SK-N-SH (cell line): Measurements from ENCODE around the gene UTP3. TPM values are rescaled to one million over a fixed set of nuclear protein-coding genes. Genes with fewer than 3 reads are reported as not detected.

Experiments used
- CTCF ChIA-PET: fragments of 300-600, 350-600 bp; formaldehyde crosslinking; extraction: SDS; loops from one replicate; lab custom pipeline; 2021; lab: Yijun Ruan, JAX
- POLR2A ChIA-PET: fragments of 350-600 bp; sonication (Branson Sonifier 250); formaldehyde crosslinking; extraction: SDS; loops from one replicate; lab custom pipeline; 2020; ENCODE audit warnings: antibody characterized with exemption, inconsistent platforms; lab: Yijun Ruan, JAX
- DNase-seq: peaks from one replicate; pipeline ENCODE4 v3.0.0; 2012
- H2AFZ ChIP-seq: fragments of 200-600 bp; sonication (generic); 2 replicates; pipeline ENCODE4 v1.8.1; 2016; ENCODE audit warnings: antibody characterized with exemption, mild to moderate bottlenecking, low read depth
- H3F3A ChIP-seq: fragments of 200-600 bp; sonication (generic); replicated peaks from 2 replicates; pipeline ENCODE3; 2016; ENCODE audit warnings: antibody characterized with exemption, mild to moderate bottlenecking; ENCODE audit not compliant: insufficient read depth
- H3K27ac ChIP-seq, 2 experiments: fragments of 200-500 bp in 1 of 2; fragments of 200-600 bp in 1 of 2; sonication (Bioruptor generic) in 1 of 2; sonication (generic), shearing (Covaris generic) in 1 of 2; 2 replicates each; pipeline versions ENCODE4 v1.5.1 to v1.6.1; 2014 to 2016; ENCODE audit warnings: low read depth in 2 of 2, inconsistent platforms in 1 of 2, low read length in 1 of 2, mild to moderate bottlenecking in 1 of 2, mixed read lengths in 1 of 2
- H3K27me3 ChIP-seq: fragments of 200-600 bp; sonication (generic), shearing (Covaris generic); 2 replicates; pipeline ENCODE4 v1.6.1; 2016; ENCODE audit warnings: mixed run types; ENCODE audit not compliant: insufficient read depth
- H3K36me3 ChIP-seq, 2 experiments: fragments of 200-500 bp in 1 of 2; fragments of 200-600 bp in 1 of 2; sonication (Bioruptor generic) in 1 of 2; sonication (generic) in 1 of 2; replicated peaks in 1 of 2; 2 replicates each; pipeline versions ENCODE3 to v1.5.1; 2014 to 2016; ENCODE audit warnings: low read length in 1 of 2, mild to moderate bottlenecking in 1 of 2; ENCODE audit not compliant: insufficient read depth in 2 of 2, control insufficient read depth in 1 of 2
- H3K4me1 ChIP-seq, 2 experiments: fragments of 200-500 bp in 1 of 2; fragments of 200-600 bp in 1 of 2; sonication (Bioruptor generic) in 1 of 2; sonication (generic), shearing (Covaris generic) in 1 of 2; 2 replicates each; pipeline versions ENCODE4 v1.5.1 to v1.6.1; 2014 to 2016; ENCODE audit warnings: low read depth in 1 of 2, low read length in 1 of 2, mixed run types in 1 of 2; ENCODE audit not compliant: insufficient read depth in 2 of 2, control insufficient read depth in 1 of 2
- H3K4me2 ChIP-seq: fragments of 200-600 bp; sonication (generic), shearing (Covaris generic); 2 replicates; pipeline ENCODE4 v1.6.1; 2017; ENCODE audit warnings: mixed run types
- H3K4me3 ChIP-seq, 2 experiments: fragments of 200-500 bp in 1 of 2; fragments of 200-600 bp in 1 of 2; sonication (Bioruptor generic) in 1 of 2; sonication (generic), shearing (Covaris generic) in 1 of 2; 2 replicates each; pipeline versions ENCODE4 v1.5.1 to v1.8.1; 2014 to 2016; ENCODE audit warnings: low read depth in 2 of 2, inconsistent platforms in 1 of 2, low read length in 1 of 2, mild to moderate bottlenecking in 1 of 2, mixed read lengths in 1 of 2, moderate library complexity in 1 of 2
- H3K79me2 ChIP-seq: fragments of 200-600 bp; sonication (generic); 2 replicates; pipeline ENCODE4 v1.8.1; 2017; ENCODE audit warnings: mild to moderate bottlenecking; ENCODE audit not compliant: insufficient read depth
- H3K9ac ChIP-seq: fragments of 200-600 bp; sonication (generic); 2 replicates; pipeline ENCODE4 v1.6.1; 2017; ENCODE audit warnings: mixed run types
- H3K9me2 ChIP-seq: fragments of 200-600 bp; sonication (generic); 2 replicates; pipeline ENCODE4 v1.6.1; 2017; ENCODE audit warnings: mixed run types
- H3K9me3 ChIP-seq: fragments of 200-600 bp; sonication (generic); 2 replicates; pipeline ENCODE4 v1.6.1; 2017; ENCODE audit warnings: mixed run types, mild to moderate bottlenecking, moderate library complexity
- H4K20me1 ChIP-seq: fragments of 200-600 bp; sonication (generic); 2 replicates; pipeline ENCODE4 v1.6.1; 2017; ENCODE audit warnings: mild to moderate bottlenecking, mixed run types; ENCODE audit not compliant: insufficient read depth
- CTCF ChIP-seq: fragments of 200-600 bp; sonication (generic); IDR thresholded peaks from 2 replicates; pipeline ENCODE4 v1.6.1; 2017; ENCODE audit warnings: antibody characterized with exemption, mild to moderate bottlenecking, moderate library complexity
- EP300 ChIP-seq, 2 experiments: IDR thresholded peaks; 2 replicates each; pipeline versions ENCODE4 v1.4.0 to v1.6.1; 2012; ENCODE audit warnings: borderline replicate concordance in 1 of 2, low read depth in 1 of 2, low read length in 1 of 2
- FOSL2 ChIP-seq: IDR thresholded peaks from 2 replicates; pipeline ENCODE4 v1.4.0; 2012; ENCODE audit warnings: low read depth, mild to moderate bottlenecking, moderate library complexity, borderline replicate concordance
- FOXJ3 ChIP-seq: sonication (generic); formaldehyde crosslinking; IDR thresholded peaks from 2 replicates; pipeline ENCODE4 v1.5.1; 2020; ENCODE audit warnings: mild to moderate bottlenecking, missing genetic modification reagents
- JUND ChIP-seq: IDR thresholded peaks from 2 replicates; pipeline ENCODE4 v1.4.0; 2012
- NFIC ChIP-seq: IDR thresholded peaks from 2 replicates; pipeline ENCODE4 v1.4.0; 2012; ENCODE audit warnings: borderline replicate concordance
- PBX3 ChIP-seq: IDR thresholded peaks from 2 replicates; pipeline ENCODE4; 2012
- POLR2AphosphoS5 ChIP-seq: IDR thresholded peaks from 2 replicates; pipeline ENCODE4 v1.6.1; 2012; ENCODE audit warnings: low read depth, low read length
- RXRA ChIP-seq: IDR thresholded peaks from 2 replicates; pipeline ENCODE4 v1.4.0; 2012; ENCODE audit warnings: low read depth, mild to moderate bottlenecking, borderline replicate concordance
- WGBS: methylation state at CpG from one replicate; pipeline ENCODE4 v1.1.6; 2017; ENCODE audit warnings: low lambda C conversion rate; 5-methylcytosine and 5-hydroxymethylcytosine counted together
- polyA plus RNA-seq, 3 experiments: library from polyadenylated mRNA; depleted of rRNA; stranded (reverse); fragments of >200 nt; gene quantifications; 2 replicates each; pipeline ENCODE4 v1.2.3, GENCODE V29; 2012

UTP3 gene
- polyA plus RNA-seq, 1 of the 3 experiments (the other 2 are of a cell fraction), result 36.9 TPM

- Histone ChIP-seq H3K79me2 (peaks cover 75% of the 10 kb centered on the region), H3K9me2 (no peaks in the 10 kb centered on the region), H3F3A (no peaks in the 10 kb centered on the region), H3K36me3 (no peaks in the 10 kb centered on the region), H3K27me3 (no peaks in the 10 kb centered on the region), H3K27ac (no peak overlapping the region), H3K9ac (no peak overlapping the region), H4K20me1 (no peaks in the 10 kb centered on the region), H3K4me3 (no peak overlapping the region), H3K9me3 (no peaks in the 10 kb centered on the region), H3K4me1 (no peaks in the 10 kb centered on the region; a peak in 1 of 4 replicates), H3K4me2 (no peak overlapping the region), H2AFZ (no peak overlapping the region)
- 72% methylated on average over 3 of the region's 3 CpGs for WGBS
- ChIA-PET POLR2A (no interaction called here), CTCF (interaction anchor here (1.6 kb wide), 1 partner anchor 8 kb away, joined by 5 read pairs; no protein-coding TSS in a partner anchor)
- DNase-seq, result no peak
- TF ChIP-seq NFIC, result peak; percentile 28; the same call in 1 of the 2 replicates
- no peak for TF ChIP-seq POLR2AphosphoS5
These were observed 23.8 kb downstream of the UTP3 start for GRCh38 chr4:70712150-70712549.

- Histone ChIP-seq H3K9me2 (no peaks in the 10 kb centered on the region), H4K20me1 (no peaks in the 10 kb centered on the region), H3K27ac (no peak overlapping the region), H3K27me3 (no peaks in the 10 kb centered on the region), H3K36me3 (no peaks in the 10 kb centered on the region), H3K4me3 (no peak overlapping the region), H3K4me2 (no peak overlapping the region), H3K9me3 (no peaks in the 10 kb centered on the region), H3F3A (no peaks in the 10 kb centered on the region), H3K9ac (no peak overlapping the region), H2AFZ (no peak overlapping the region), H3K79me2 (peaks cover 73% of the 10 kb centered on the region), H3K4me1 (no peaks in the 10 kb centered on the region)
- TF ChIP-seq PBX3 (no peak), EP300 (IDR thresholded peaks at IDR 0.05; ENCODE audit: borderline replicate concordance in 1 of 2, low read depth in 1 of 2, low read length in 1 of 2) (no peak), FOXJ3 (CRISPR knock-in tag) (no peak), FOSL2 (no peak), CTCF (no peak), RXRA (no peak), JUND (no peak)
- 94% methylated on average over 7 of the region's 7 CpGs for WGBS
- ChIA-PET POLR2A (no interaction called here), CTCF (interaction anchor here (1.0 to 1.6 kb wide), 2 partner anchors 9 to 16 kb away, joined by 3 to 5 read pairs; no protein-coding TSS in a partner anchor)
- no peak for DNase-seq
These were observed 24.5 kb downstream of the UTP3 start for GRCh38 chr4:70712604-70713452.
